Measurements from ENCODE around the gene AFDN.

Gene AFDN

GRCh38 chr6:167921831-167922230 is 95.1 kb downstream of the AFDN start:
- DNase-seq, result no peak

DNA sequence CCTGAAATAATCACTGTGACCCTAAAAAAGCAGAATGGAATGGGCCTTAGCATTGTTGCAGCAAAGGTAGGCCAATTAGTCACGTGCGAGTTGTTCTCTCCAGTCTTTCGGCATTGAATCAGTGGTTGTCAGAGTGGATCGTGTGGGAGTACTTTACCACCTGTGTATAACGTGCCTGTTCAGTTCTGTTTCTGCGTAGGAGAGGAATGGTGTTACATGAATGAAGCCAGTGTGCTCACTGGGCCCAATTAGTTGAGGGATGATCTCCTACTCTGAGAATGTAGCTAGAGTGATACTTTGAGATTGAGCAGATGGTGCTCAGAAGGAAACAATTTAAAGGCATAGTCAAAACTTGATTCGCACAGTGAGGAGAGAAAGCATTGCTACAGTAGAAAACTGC is 98.3 kb downstream of the AFDN start:
- DNase-seq, result no peak

GRCh38 chr6:167927246-167927645 is 100.5 kb downstream of the AFDN start:
- DNase-seq, result no peak

- DNase-seq, result no peak
These were observed 101.4 kb downstream of the AFDN start for GRCh38 chr6:167928111-167928510.

DNA sequence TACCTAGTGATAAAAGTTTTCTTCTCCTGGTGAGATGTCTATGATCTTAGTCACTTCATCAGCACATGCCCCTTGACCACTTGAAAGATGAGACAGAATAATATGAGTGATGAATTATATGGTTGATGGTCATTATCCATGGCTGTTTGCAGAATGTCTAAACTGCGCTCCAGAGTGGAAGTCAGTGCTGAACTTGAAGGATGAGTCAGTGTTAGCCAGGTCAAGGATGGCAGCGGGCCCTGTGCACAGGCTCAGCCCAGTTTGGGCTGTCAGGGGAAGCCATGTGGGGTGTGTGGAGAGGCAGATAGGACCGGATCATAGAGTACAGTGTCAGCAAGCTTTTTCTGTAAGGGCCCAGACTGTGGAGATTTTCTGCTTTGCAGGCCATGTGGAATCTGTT is 103.6 kb downstream of the AFDN start:
- DNase-seq, result no peak

GRCh38 chr6:167932468-167933276 is 106.0 kb downstream of the AFDN start:
- no peak for DNase-seq

GRCh38 chr6:167933290-167933689 is 106.6 kb downstream of the AFDN start:
- DNase-seq, result no peak

GRCh38 chr6:167933847-167934246 is 107.1 kb downstream of the AFDN start:
- no peak for DNase-seq

- no peak for DNase-seq
These were observed 107.7 kb downstream of the AFDN start for GRCh38 chr6:167934426-167934864.

- no peak for DNase-seq
These were observed 109.3 kb downstream of the AFDN start for GRCh38 chr6:167936051-167936450.

- no peak for DNase-seq
These were observed 110.6 kb downstream of the AFDN start for GRCh38 chr6:167937301-167937700.

DNA sequence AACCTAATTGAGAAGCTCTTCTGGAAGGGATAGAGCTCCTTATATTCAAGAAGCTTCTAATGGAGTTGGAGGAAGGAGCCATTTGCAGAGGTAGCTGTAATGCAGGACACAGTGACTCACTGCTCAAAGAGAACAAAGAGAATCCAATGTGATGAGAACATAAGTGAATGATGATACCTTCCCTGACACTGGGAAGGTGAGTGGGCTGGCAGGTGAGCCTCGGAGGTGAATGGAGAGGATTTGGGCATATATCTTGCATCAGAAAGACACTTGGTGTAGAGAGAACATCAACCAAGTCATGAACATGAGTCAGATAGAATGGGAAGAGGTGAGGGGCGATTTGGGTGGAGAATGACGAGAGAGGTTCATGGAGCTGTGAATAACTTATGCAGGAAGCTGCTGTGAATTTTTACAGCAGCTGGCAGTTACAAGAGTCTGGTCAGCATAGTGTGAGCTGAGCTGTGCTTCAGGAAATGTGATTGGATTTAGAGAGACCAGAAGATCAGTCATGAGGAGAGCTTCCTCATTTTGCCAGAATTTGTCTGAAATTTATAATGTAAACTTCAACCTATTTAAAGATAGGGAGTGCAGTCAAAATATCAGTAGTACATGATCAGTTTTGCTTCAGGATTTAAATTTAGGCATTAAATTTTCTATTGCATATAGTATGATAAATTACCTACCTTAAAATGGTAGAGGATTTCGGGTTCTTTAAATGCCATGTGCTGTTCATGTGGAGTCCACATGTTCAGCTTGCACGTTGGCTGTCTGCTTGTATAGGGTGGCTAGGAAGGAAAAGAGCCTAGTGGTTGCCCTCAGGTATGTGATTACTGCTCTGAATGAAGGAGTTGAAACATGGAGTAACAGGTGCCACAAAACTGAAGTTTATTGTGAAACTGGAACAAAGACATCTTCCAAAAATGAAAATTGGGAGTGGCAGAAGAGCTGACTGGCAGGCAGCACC is 111.5 kb downstream of the AFDN start:
- DNase-seq, result no peak

DNA sequence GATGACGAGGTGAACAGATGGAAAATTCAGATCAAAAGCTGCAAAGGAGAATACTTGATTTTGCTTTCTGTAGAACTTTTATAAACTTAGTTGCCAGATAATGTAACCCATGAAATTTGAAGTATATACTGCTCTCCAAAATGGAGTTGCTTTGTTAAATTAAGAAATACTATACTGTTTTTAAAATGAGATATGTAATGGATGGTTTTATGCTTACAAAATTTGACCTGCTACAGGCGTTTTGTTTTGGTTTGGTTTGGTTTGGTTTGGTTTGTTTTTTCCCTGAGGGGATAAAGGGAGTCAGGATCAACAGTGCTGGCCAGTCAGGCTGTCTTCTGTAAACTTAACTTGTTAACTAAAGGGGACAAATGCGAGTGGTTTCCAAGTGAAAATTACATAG is 115.1 kb downstream of the AFDN start:
- no peak for DNase-seq

- no peak for DNase-seq
These were observed 117.4 kb downstream of the AFDN start for GRCh38 chr6:167944130-167944529.

DNA sequence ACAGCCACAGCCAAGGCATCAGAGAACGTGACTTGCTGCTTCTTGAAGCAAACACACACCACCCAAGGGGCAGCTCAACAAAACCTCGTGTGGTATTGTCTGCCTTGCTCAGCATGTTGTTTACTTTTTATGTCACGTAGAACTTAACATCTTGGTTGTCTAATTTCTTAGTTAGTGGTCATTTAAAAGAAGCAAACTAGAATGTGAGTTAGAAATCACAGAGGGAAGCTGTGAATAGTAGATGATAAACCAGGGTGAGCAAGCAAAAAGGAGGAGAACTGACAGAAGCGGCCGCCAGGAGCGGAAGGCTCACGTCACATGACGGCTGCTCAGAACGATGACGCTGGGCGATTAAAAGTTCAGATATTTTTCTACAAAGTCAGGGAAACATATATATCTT is 119.3 kb downstream of the AFDN start:
- no peak for DNase-seq

- no peak for DNase-seq
These were observed 119.9 kb downstream of the AFDN start for GRCh38 chr6:167946604-167947003.

DNA sequence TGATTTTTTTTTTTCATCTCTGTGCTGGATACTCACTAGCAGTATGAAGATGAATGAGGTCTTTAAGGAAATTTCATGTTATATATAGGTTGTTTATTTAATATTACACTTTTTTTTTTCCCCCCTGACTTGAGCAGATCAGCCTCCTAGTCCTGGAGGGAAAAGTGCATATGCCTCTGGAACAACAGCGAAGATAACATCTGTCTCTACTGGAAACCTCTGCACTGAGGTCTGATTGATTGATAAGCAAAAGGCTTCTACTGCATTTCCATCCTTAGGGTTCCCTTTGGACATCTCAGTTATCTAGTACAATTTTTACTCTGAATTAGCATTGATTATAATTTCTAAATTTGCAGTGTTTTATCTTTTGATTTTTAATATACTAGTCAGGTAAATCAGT is 121.0 kb downstream of the AFDN start:
- DNase-seq, result no peak

GRCh38 chr6:167948716-167949115 is 122.0 kb downstream of the AFDN start:
- DNase-seq, result no peak

DNA sequence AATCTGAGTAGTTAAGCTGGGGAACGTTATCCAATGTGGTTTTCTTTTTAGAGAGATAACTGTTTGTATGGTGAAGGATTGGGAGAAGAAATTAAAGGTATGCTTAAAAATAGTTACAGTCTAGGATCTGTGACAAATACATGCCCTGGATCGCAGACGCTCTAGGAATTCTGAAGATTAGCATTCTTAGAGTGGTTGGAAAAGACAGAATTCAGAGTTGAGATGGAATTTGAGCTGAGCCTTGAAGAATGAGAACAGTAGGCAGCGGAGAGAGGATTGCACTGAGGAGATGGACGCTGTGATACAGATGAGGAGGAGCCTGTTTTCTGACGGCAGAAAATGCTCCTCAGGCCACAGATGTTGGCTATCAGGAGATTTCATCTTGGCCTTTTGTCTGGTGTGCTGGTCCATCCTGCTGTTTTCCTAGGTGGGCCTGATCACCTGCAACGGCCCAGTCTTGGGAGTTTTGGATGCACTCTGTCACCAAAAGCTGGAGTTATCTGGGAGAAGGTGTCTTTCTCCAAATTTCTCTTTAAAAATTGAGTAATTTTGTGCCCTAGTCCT is 122.5 kb downstream of the AFDN start:
- DNase-seq, result no peak

DNA sequence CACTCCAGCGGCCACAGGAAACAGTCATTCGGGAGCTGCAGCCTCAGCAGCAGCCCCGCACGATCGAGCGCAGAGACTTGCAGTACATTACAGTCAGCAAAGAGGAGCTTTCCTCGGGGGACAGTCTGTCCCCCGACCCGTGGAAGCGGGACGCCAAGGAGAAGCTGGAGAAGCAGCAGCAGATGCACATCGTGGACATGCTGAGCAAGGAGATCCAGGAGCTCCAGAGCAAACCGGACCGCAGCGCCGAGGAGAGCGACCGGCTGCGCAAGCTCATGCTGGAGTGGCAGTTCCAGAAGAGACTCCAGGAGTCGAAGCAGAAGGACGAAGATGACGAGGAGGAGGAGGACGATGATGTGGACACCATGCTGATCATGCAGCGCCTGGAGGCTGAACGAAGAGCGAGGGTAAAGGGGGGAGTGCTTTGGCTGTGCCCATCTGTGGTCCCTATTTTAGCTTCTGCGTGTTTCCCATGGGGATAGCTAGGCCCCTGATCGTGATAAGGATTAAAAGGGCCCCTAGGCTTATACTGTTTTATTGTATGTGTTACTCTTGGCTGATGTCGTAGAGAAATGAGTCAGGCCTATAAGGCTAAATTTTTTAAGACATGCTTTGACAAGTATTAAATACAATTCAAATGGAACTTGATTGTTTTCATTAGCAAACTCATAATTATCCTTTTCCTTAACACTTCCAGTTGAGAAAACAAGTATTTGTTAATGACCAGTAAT is 125.2 kb downstream of the AFDN start:
- DNase-seq, result no peak

DNA sequence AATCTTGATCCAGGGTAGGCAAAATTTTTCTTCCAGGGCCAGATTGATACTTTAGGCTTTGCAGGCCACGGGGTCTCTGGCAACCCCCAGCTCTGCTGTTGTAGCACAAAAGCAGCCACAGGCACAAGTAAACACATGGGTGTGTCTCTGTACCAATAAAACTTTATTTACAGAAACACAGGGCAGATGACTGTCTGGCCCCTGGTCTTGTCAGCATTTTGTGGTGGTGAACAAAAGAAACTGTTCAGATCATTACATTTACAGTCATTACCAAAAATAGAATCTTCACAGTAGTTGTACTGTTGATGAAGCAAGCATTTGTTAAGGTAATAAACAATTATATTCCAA is 125.8 kb downstream of the AFDN start:
- no peak for DNase-seq

DNA sequence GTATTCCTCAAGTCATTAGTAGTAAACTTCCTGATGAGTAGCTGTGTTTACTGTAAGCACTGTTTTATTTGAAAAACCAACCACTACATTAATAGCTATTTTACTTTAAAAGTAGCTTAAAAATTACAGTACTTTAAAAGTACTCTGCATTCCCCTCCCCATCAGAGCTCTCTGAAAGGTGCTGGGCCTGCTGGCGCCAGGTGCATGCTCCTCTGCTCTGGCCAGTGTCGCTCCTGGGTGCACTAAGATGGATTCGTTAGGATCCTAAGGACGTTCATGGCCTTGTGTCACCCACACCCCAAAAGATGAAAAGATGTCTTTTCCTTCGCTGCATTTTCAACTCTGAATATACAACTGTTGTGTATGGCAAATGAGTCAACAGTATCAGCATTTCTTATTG is 126.8 kb downstream of the AFDN start:
- DNase-seq, result no peak

DNA sequence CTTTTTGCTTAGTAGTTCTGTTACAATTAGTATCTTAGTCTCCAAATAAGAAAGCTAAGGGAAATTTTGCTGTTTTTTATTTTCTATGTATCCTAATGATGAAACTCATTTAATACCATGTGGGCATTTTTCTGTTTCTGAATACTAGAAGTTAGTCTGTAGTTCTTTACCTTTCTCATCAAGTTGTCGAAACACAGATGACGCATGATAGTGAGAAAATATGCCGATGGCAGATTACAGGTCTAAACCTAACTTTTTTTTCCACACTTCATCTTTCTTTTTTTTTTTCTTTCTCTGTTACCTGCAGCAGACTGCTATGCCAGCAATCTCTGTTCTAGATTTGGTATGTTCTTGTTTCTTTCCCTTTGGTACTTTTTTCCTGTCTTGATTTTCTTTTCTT is 127.4 kb downstream of the AFDN start:
- DNase-seq, result no peak

All from stimulated activated CD4-positive, alpha-beta T cell treated with anti-CD3 and anti-CD28 coated beads, Interleukin-2, amount 100 ng/mL, for 24 hours (primary cell).